ENCODE measurements around the gene PIGN.

DNA sequence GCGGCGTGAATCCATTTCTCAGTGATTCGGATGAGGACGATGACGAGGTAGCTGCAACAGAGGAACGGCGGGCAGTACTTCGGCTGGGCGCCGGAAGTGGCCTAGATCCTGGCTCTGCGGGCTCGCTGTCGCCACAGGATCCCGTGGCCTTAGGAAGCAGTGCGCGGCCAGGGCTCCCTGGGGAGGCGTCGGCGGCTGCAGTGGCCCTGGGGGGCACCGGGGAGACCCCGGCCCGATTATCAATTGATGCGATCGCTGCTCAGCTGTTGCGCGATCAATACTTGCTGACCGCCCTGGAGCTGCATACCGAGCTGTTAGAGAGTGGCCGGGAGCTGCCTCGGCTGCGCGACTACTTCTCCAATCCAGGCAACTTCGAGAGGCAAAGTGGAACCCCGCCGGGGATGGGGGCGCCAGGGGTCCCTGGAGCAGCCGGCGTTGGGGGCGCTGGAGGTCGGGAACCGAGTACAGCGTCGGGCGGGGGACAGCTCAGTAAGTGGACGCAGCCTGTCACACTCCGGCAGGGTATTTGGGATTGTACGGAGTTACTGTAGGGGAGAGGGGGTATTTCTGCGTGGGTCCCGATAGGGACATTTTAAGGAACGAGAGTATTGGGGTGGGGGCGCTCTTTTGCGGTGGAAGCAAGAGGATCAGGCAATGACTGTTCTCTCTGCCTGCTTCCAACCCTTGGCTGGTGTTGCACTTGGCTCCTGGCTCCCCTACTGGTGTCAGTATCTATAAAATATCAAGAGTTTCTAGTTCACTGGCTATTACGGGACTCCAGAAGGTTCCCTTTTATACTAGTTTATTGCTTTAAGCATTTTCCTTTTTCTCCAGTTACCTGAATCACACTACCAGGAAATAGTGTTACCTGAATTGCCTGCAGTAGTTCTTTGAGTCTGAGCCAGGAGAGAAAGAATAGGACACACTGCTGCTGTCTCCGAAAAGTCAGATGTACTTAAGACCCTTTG is 971 bp upstream of the PIGN start:
- TF ChIP-seq, protein P1, sequence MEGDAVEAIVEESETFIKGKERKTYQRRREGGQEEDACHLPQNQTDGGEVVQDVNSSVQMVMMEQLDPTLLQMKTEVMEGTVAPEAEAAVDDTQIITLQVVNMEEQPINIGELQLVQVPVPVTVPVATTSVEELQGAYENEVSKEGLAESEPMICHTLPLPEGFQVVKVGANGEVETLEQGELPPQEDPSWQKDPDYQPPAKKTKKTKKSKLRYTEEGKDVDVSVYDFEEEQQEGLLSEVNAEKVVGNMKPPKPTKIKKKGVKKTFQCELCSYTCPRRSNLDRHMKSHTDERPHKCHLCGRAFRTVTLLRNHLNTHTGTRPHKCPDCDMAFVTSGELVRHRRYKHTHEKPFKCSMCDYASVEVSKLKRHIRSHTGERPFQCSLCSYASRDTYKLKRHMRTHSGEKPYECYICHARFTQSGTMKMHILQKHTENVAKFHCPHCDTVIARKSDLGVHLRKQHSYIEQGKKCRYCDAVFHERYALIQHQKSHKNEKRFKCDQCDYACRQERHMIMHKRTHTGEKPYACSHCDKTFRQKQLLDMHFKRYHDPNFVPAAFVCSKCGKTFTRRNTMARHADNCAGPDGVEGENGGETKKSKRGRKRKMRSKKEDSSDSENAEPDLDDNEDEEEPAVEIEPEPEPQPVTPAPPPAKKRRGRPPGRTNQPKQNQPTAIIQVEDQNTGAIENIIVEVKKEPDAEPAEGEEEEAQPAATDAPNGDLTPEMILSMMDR (IDR thresholded peaks at IDR 0.05), result peak in 1 of 7 experiments; percentile 10
- TF ChIP-seq POLR2A (IDR thresholded peaks at IDR 0.05), result no peak
